ENCODE measurements around the gene PPEF1.
"Not testable (repeated sequence)": the region's sequence is repeated elsewhere in the genome, so short reads cannot be mapped to it uniquely, and the experiment has no call there.

The PPEF1 gene

GRCh38 chrX:18702362-18703195 lies 4.9 kb upstream of the PPEF1 start:
- DNase-seq, result no peak

DNA sequence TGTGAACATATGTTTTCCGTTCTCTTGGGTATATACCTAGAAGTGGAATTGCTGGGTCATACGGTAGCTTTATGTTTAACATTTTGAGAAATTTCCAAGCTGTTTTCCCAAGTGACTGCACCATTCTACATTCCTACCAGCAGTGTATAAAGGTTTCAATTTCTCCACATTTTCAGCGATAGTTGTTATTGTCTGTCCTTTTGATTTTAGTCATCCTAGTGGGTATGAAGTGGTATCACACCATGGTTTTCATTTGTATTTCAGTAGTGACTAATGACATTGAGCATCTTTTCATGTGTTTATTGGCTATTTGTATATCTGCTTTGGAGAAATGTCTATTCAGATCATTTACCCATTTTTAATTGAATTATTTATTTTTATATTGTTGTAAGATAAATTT lies 2.4 kb downstream of the PPEF1 start:
- DNase-seq, result no peak

- no peak for DNase-seq
Measured at GRCh38 chrX:18714910-18715309, 7.5 kb downstream of the PPEF1 start.

GRCh38 chrX:18719852-18720251 lies 12.4 kb downstream of the PPEF1 start:
- no peak for DNase-seq

GRCh38 chrX:18721683-18722499 lies 14.4 kb downstream of the PPEF1 start:
- DNase-seq, result no peak

GRCh38 chrX:18722500-18723071 lies 15.1 kb downstream of the PPEF1 start:
- no peak for DNase-seq

DNA sequence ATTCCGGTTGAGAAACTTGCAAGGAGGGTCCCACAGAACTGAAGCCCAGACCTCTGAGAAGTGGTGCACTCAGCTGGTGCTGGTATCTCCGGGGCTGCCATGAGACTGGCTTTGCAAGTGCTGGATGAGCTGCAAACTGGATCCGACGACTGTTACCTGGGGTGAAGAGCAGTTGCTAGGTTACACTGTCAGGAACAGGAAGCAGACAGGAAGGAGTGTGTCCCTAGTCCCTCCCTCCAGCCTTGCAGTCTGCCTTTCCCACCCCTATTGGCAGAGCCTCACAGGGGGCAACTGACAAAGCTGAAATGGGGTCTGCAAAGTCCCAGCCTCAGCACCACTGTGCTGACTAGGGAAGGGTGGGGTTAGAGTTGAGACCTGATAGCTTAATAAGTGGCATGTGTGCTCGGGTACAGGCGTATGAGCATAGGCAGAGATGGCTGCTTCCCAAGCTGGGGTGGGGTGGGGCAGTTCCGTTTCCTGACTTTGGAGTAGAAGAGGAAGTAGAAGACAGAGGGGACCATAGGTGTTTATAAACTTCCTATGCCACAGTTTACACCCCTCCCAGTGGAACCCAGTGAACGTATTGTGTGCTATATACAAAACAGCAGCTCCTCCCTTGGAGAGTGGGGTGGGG lies 18.0 kb downstream of the PPEF1 start:
- no peak for DNase-seq

GRCh38 chrX:18733287-18733686 lies 25.8 kb downstream of the PPEF1 start:
- no peak for DNase-seq

DNA sequence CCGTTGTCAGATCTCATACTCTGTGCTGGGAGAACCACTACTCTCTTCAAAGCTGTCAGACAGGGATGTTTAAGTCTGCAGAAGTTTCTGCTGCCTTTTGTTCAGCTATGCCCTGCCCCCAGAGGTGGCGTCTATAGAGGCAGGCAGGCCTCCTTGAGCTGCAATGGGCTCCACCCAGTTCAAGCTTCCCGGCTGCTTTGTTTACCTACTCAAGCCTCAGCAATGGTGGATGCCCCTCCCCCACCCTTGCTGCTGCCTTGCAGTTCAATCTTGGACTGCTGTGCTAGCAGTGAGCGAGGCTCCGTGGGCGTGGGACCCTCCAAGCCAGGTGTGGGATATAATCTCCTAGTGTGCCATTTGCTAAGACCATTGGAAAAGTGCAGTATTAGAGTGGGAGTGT lies 32.2 kb downstream of the PPEF1 start:
- DNase-seq, result not testable (repeated sequence)

GRCh38 chrX:18748499-18748898 lies 41.1 kb downstream of the PPEF1 start:
- DNase-seq, result no peak

DNA sequence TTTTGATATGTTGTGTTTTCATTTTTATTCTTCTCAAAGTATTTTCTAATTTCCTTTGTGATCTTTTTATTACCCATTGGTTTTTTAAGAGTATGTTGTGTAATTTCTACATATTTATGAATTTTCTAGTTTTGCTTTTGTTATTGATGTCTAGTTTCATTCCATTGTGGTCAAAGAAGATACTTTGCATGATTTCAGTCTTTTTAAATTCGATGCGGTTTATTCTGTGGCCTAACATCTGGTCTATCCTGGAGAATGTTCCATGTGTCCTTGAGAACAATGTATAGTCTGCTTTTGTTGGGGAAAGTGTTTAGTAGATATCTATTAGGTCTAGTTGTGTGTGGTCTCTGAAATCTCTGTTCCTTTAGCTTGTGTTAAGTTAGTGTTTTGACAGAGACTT lies 46.2 kb downstream of the PPEF1 start:
- no peak for DNase-seq

GRCh38 chrX:18755651-18756050 lies 48.2 kb downstream of the PPEF1 start:
- DNase-seq, result no peak

GRCh38 chrX:18757956-18758932 lies 50.8 kb downstream of the PPEF1 start:
- DNase-seq, result no peak

- DNase-seq, result no peak
Measured at GRCh38 chrX:18761750-18762149, 54.3 kb downstream of the PPEF1 start.

DNA sequence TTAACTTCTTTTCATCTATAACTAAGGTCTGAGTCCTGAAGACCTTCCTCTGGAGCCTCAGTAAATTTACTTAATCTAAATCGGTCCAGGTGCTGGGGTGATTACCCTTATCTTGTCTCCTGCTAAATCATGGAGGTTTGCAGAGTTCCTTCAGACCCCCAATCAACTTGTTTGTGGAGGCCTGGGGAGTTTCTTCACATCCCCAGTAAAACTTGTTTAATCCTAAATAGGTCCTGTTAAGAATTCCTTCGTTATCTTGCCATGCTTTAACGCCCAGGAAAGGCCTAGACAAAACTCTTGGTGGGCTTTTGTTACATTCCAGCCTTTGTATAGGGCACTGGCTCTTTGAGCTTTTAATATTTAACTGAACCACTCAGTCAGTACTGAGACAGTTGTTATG lies 55.7 kb downstream of the PPEF1 start:
- not testable (repeated sequence) for DNase-seq

GRCh38 chrX:18769364-18769763 lies 61.9 kb downstream of the PPEF1 start:
- DNase-seq, result no peak

DNA sequence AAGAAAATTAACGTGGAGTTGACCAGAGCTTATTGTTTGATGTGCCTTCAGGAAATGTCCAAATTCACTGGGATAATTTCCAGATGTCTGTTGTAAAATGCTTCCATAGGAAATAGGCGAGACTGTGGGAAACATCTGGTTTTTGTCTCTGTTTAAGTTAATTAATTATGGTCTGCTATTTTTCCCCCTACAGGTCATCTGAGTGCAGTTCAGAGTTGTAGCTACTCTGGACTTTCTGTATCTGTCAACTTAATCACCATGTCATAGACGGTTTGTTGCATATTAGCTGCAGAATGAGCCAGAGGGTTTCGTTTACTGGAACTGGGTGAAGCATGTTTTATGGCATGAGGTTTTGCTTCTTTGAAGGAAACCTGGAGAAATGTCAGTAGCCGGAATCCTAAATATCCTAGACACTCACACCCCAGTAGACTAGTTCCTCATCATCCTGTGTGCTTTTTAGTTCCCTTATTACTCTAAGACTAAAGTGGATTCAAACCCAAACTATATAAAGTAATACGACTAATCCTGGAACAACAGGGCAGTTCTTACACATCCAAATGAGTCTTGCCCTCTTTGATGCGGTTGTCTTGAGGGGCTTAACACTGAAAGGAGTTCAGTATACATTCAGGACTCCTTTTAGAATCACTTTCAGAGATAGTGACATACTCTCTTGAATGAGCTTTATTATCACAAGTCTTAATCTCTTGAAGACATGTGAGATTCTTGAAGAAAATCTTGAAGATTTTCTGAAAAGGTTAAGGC lies 62.5 kb downstream of the PPEF1 start:
- DNase-seq, result no peak

DNA sequence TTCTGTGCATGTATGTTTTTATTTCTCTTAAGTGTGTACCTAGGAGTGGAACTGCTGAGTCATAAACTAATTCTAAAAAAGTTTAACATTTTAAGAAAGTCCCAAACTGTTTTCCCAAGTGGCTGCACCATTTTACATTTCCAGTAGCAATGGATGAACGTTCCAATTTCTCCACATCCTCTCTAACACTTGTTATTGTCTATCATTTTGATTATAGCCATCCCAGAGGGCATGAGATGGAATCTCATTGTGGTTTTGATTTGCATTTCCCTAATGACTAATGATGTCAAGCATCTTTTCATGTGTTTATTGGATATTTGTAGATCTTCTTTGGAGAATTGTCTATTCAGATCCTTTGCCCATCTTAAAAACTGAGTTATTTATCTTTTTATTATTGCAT lies 82.5 kb downstream of the PPEF1 start:
- no peak for DNase-seq

- no peak for DNase-seq
Measured at GRCh38 chrX:18792828-18793227, 85.4 kb downstream of the PPEF1 start.

GRCh38 chrX:18793601-18794089 lies 86.2 kb downstream of the PPEF1 start:
- no peak for DNase-seq

GRCh38 chrX:18797141-18797540 lies 89.7 kb downstream of the PPEF1 start:
- DNase-seq, result no peak
